SK-N-SH treated with all-trans-retinoic acid at 6 μM for 48 hours (cell line): Measurements from ENCODE around the gene SCAF4.

ENCODE experiments used
- CSDC2 ChIP-seq: fragments of 250-450 bp; sonication (Bioruptor Pico); IDR thresholded peaks from 2 replicates; pipeline ENCODE4 v1.5.0; 2020; ENCODE audit warnings: mild to moderate bottlenecking, moderate library complexity
- ISL1 ChIP-seq: fragments of 250-450 bp; sonication (Bioruptor Pico); IDR thresholded peaks from 2 replicates; pipeline ENCODE4 v2.1.2; 2022; ENCODE audit warnings: mild to moderate bottlenecking, moderate library complexity
- RARB ChIP-seq: fragments of 250-450 bp; sonication (Bioruptor Pico); IDR thresholded peaks from 2 replicates; pipeline ENCODE4 v1.8.0; 2021; ENCODE audit warnings: mild to moderate bottlenecking, moderate library complexity
- TCF4 ChIP-seq: fragments of 250-450 bp; sonication (Bioruptor Pico); IDR thresholded peaks from 2 replicates; pipeline ENCODE4 v1.8.0; 2021; ENCODE audit warnings: mild to moderate bottlenecking, moderate library complexity, borderline replicate concordance
- ZC3H10 ChIP-seq: fragments of 250-450 bp; sonication (Bioruptor Pico); IDR thresholded peaks from 2 replicates; pipeline ENCODE4 v1.5.1; 2021; ENCODE audit warnings: mild to moderate bottlenecking, moderate library complexity
- ZFP3 ChIP-seq: fragments of 250-450 bp; sonication (Bioruptor Pico); IDR thresholded peaks from 2 replicates; pipeline ENCODE4 v1.5.0; 2020; ENCODE audit warnings: mild to moderate bottlenecking, moderate library complexity
- ZFP30 ChIP-seq: fragments of 450-650 bp; formaldehyde crosslinking; IDR thresholded peaks from 2 replicates; pipeline ENCODE4 v1.5.0; 2022; ENCODE audit warnings: mild to moderate bottlenecking, moderate library complexity
- ZNF70 ChIP-seq: fragments of 450-650 bp; formaldehyde crosslinking; IDR thresholded peaks from 2 replicates; pipeline ENCODE4 v1.5.0; 2020; ENCODE audit warnings: mild to moderate bottlenecking, moderate library complexity
- TF ChIP-seq, protein P1 (sequence below): fragments of 250-450 bp; sonication (Bioruptor Pico); IDR thresholded peaks from 2 replicates; pipeline ENCODE4 v1.8.0; 2020; ENCODE audit warnings: mild to moderate bottlenecking, moderate library complexity, borderline replicate concordance

DNA sequence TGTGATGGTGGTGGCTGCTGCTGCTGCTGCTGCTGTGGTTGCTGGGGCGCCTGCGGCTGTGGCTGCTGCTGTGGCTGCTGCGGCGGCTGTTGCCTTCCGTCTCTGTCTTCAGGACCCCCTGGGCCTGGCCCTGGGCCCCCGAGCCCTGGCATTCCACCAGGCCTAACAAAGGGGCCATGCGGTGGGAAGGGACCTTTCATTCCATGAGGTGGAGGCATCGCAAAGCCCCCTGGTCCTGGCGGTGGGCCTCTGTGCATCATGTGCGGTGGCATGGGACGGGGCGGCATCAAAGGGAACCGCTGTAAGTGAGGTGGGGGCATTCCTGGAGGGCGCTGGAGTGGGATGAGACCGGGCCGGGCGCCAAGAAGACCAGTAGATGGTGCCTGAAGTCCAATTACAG, 60.0 kb downstream of the SCAF4 start:
- TF ChIP-seq ZNF70 (no peak), ZFP3 (no peak), CSDC2 (CRISPR knock-in tag) (no peak), ZFP30 (CRISPR knock-in tag) (no peak), ISL1 (no peak), RARB (no peak), ZC3H10 (no peak), TCF4 (no peak)
- TF ChIP-seq, protein P1, sequence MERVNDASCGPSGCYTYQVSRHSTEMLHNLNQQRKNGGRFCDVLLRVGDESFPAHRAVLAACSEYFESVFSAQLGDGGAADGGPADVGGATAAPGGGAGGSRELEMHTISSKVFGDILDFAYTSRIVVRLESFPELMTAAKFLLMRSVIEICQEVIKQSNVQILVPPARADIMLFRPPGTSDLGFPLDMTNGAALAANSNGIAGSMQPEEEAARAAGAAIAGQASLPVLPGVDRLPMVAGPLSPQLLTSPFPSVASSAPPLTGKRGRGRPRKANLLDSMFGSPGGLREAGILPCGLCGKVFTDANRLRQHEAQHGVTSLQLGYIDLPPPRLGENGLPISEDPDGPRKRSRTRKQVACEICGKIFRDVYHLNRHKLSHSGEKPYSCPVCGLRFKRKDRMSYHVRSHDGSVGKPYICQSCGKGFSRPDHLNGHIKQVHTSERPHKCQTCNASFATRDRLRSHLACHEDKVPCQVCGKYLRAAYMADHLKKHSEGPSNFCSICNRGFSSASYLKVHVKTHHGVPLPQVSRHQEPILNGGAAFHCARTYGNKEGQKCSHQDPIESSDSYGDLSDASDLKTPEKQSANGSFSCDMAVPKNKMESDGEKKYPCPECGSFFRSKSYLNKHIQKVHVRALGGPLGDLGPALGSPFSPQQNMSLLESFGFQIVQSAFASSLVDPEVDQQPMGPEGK (CRISPR knock-in tag): no peak
